CD8-positive, alpha-beta memory T cell (primary cell): Measurements from ENCODE around the gene VWF. TPM values are rescaled to one million over a fixed set of nuclear protein-coding genes. Genes with fewer than 3 reads are reported as not detected.

Experiments
- CTCF ChIA-PET: fragments of 350-600 bp; sonication (Branson Sonifier 250); formaldehyde crosslinking; loops from one replicate; lab custom pipeline; 2021; ENCODE audit warnings: antibody characterized with exemption; lab: Charles Lee
- POLR2A ChIA-PET: fragments of 350-600 bp; sonication (Branson Sonifier 250); formaldehyde crosslinking; loops from one replicate; lab custom pipeline; 2021; ENCODE audit warnings: antibody characterized with exemption; lab: Charles Lee
- DNase-seq, 5 donors: peaks; one replicate each; pipeline versions ENCODE4 v3.0.0 to v3.0.0-alpha.2; 2020 to 2022; ENCODE audit warnings: mixed read lengths in 1 of 5
- H3K27ac ChIP-seq: one replicate; pipeline ENCODE4 v1.7.0; 2013; ENCODE audit warnings: low read depth, mild to moderate bottlenecking, low read length, moderate library complexity
- H3K27me3 ChIP-seq: 2 replicates; pipeline ENCODE4 v1.7.0; 2013; ENCODE audit warnings: low read length, mild to moderate bottlenecking; ENCODE audit not compliant: insufficient read depth, poor library complexity, severe bottlenecking
- H3K36me3 ChIP-seq: 2 replicates; pipeline ENCODE4 v1.7.0; 2013; ENCODE audit warnings: mild to moderate bottlenecking, low read length, moderate library complexity; ENCODE audit not compliant: insufficient read depth
- H3K4me1 ChIP-seq: 2 replicates; pipeline ENCODE4 v1.7.0; 2013; ENCODE audit warnings: mild to moderate bottlenecking, low read length, moderate library complexity; ENCODE audit not compliant: insufficient read depth
- H3K4me3 ChIP-seq: 2 replicates; pipeline ENCODE4 v1.7.0; 2013; ENCODE audit warnings: mild to moderate bottlenecking, low read length
- H3K9me3 ChIP-seq: 2 replicates; pipeline ENCODE4 v1.7.0; 2013; ENCODE audit warnings: mild to moderate bottlenecking, low read length
- H3K27ac Mint-ChIP-seq, 8 donors: one replicate each; pipeline ENCODE4 v1.8.0; 2020 to 2021; ENCODE audit warnings: mixed read lengths in 8 of 8, mild to moderate bottlenecking in 6 of 8, inconsistent platforms in 3 of 8, moderate library complexity in 3 of 8
- H3K27me3 Mint-ChIP-seq, 2 donors: one replicate each; pipeline ENCODE4 v1.8.0; 2020 to 2021; ENCODE audit warnings: mixed read lengths in 2 of 2, mild to moderate bottlenecking in 1 of 2, moderate library complexity in 1 of 2
- H3K36me3 Mint-ChIP-seq, 3 donors: one replicate each; pipeline ENCODE4 v1.8.0; 2020 to 2021; ENCODE audit warnings: mixed read lengths in 3 of 3, inconsistent platforms in 1 of 3, mild to moderate bottlenecking in 1 of 3
- H3K4me1 Mint-ChIP-seq, 3 donors: one replicate each; pipeline ENCODE4 v1.8.0; 2020 to 2021; ENCODE audit warnings: mixed read lengths in 3 of 3, inconsistent platforms in 1 of 3, mild to moderate bottlenecking in 1 of 3
- H3K4me3 Mint-ChIP-seq, 7 donors: one replicate each; pipeline ENCODE4 v1.8.0; 2020 to 2021; ENCODE audit warnings: mixed read lengths in 7 of 7, mild to moderate bottlenecking in 6 of 7, moderate library complexity in 4 of 7, inconsistent platforms in 2 of 7
- H3K9me3 Mint-ChIP-seq, 5 donors: one replicate each; pipeline ENCODE4 v1.8.0; 2020 to 2022; ENCODE audit warnings: mixed read lengths in 5 of 5, mild to moderate bottlenecking in 3 of 5, moderate library complexity in 2 of 5, inconsistent platforms in 1 of 5
- polyA plus RNA-seq: library from polyadenylated mRNA; unstranded; fragments of 300-500 nt; fragmentation: Illumina TruSeq; gene quantifications from one replicate; pipeline ENCODE4 v1.2.3, GENCODE V29; 2021
- total RNA-seq, 2 experiments: library from RNA; stranded (reverse); gene quantifications; one replicate each; pipeline ENCODE4 v1.2.3, GENCODE V29; 2021

Gene VWF
- total and polyA plus RNA-seq, 3 experiments from 2014 or later, result 0.02 TPM; not detected in 2

GRCh38 chr12:6045438-6045837, 79.0 kb downstream of the VWF start:
- CTCF ChIA-PET, result no interaction called here
- no peaks in the 10 kb centered on the region for H3K4me1 Mint-ChIP-seq
- no peaks in the 10 kb centered on the region for H3K36me3 ChIP-seq

GRCh38 chr12:6044082-6044481, 80.4 kb downstream of the VWF start:
- Mint-ChIP-seq H3K36me3 (no peaks in the 10 kb centered on the region), H3K27me3 (peaks cover 9 to 28% of the 10 kb centered on the region in 2 donors), H3K4me1 (peaks cover 2 to 5% (median 3%) of the 10 kb centered on the region in 3 donors), H3K27ac (no peak overlapping the region), H3K4me3 (no peak overlapping the region), H3K9me3 (no peaks in the 10 kb centered on the region)
- POLR2A ChIA-PET, result no interaction called here
- H3K27me3 ChIP-seq, result no peaks in the 10 kb centered on the region
- DNase-seq, result no peak
- H3K4me1 ChIP-seq, result no peaks in the 10 kb centered on the region
- no peaks in the 10 kb centered on the region for H3K9me3 ChIP-seq
- no peak overlapping the region for H3K4me3 ChIP-seq
- CTCF ChIA-PET, result interaction anchor here (1.0 kb wide), 1 partner anchor 56 kb away, joined by 3 read pairs; no protein-coding TSS in a partner anchor
- no peak overlapping the region for H3K27ac ChIP-seq
- no peaks in the 10 kb centered on the region for H3K36me3 ChIP-seq

More at GRCh38 chr12:6045438-6045837, 79.0 kb downstream of the VWF start:
- POLR2A ChIA-PET, result no interaction called here
- H3K4me3 ChIP-seq, result no peak overlapping the region
- no peak overlapping the region for H3K27ac Mint-ChIP-seq
- H3K4me1 ChIP-seq, result no peaks in the 10 kb centered on the region
- H3K27me3 ChIP-seq, result no peaks in the 10 kb centered on the region
- DNase-seq, result no peak
- H3K4me3 Mint-ChIP-seq, result no peak overlapping the region
- H3K27me3 Mint-ChIP-seq, result peaks cover 12 to 36% of the 10 kb centered on the region in 2 donors
- H3K36me3 Mint-ChIP-seq, result no peaks in the 10 kb centered on the region
- H3K27ac ChIP-seq, result no peak overlapping the region
- H3K9me3 Mint-ChIP-seq, result no peaks in the 10 kb centered on the region
- H3K9me3 ChIP-seq, result no peaks in the 10 kb centered on the region

GRCh38 chr12:6042446-6042845, 82.0 kb downstream of the VWF start:
- H3K36me3 Mint-ChIP-seq, result no peaks in the 10 kb centered on the region
- H3K4me1 Mint-ChIP-seq, result peaks cover 2 to 5% (median 3%) of the 10 kb centered on the region in 3 donors
- no peak overlapping the region for H3K27ac ChIP-seq
- H3K27me3 ChIP-seq, result no peaks in the 10 kb centered on the region
- no peaks in the 10 kb centered on the region for H3K4me1 ChIP-seq
- DNase-seq, result no peak
- H3K27ac Mint-ChIP-seq, result no peak overlapping the region
- no peaks in the 10 kb centered on the region for H3K9me3 Mint-ChIP-seq
- H3K9me3 ChIP-seq, result no peaks in the 10 kb centered on the region
- no peak overlapping the region for H3K4me3 Mint-ChIP-seq
- ChIA-PET POLR2A (no interaction called here), CTCF (interaction anchor here (2.4 kb wide), 1 partner anchor 54 kb away, joined by 14 read pairs; no protein-coding TSS in a partner anchor)
- H3K4me3 ChIP-seq, result no peak overlapping the region
- no peaks in the 10 kb centered on the region for H3K36me3 ChIP-seq
- peaks cover 9 to 28% of the 10 kb centered on the region in 2 donors for H3K27me3 Mint-ChIP-seq

GRCh38 chr12:6041891-6042290, 82.6 kb downstream of the VWF start:
- H3K4me3 Mint-ChIP-seq, result no peak overlapping the region

GRCh38 chr12:6040815-6041214, 83.7 kb downstream of the VWF start:
- Histone ChIP-seq H3K27me3 (no peaks in the 10 kb centered on the region), H3K4me1 (no peaks in the 10 kb centered on the region), H3K27ac (no peak overlapping the region), H3K9me3 (no peaks in the 10 kb centered on the region), H3K4me3 (no peak overlapping the region), H3K36me3 (no peaks in the 10 kb centered on the region)
- POLR2A ChIA-PET, result no interaction called here
- Mint-ChIP-seq H3K36me3 (no peaks in the 10 kb centered on the region), H3K27ac (no peak overlapping the region), H3K4me3 (no peak overlapping the region), H3K27me3 (peaks cover 3 to 17% of the 10 kb centered on the region in 2 donors), H3K9me3 (no peaks in the 10 kb centered on the region), H3K4me1 (peaks cover 2 to 5% (median 3%) of the 10 kb centered on the region in 3 donors)
- DNase-seq, result no peak
- CTCF ChIA-PET, result interaction anchor here (2.4 kb wide), 1 partner anchor 52 kb away, joined by 14 read pairs; no protein-coding TSS in a partner anchor

More at GRCh38 chr12:6041891-6042290, 82.6 kb downstream of the VWF start:
- Mint-ChIP-seq H3K9me3 (no peaks in the 10 kb centered on the region), H3K4me1 (peaks cover 2 to 5% (median 3%) of the 10 kb centered on the region in 3 donors), H3K27me3 (peaks cover 4 to 26% of the 10 kb centered on the region in 2 donors), H3K27ac (no peak overlapping the region), H3K36me3 (no peaks in the 10 kb centered on the region)
- no peaks in the 10 kb centered on the region for H3K9me3 ChIP-seq
- no peaks in the 10 kb centered on the region for H3K4me1 ChIP-seq
- POLR2A ChIA-PET, result interaction anchor here (0.7 kb wide), 1 partner anchor 54 kb away, joined by 4 read pairs; no protein-coding TSS in a partner anchor
- no peaks in the 10 kb centered on the region for H3K36me3 ChIP-seq
- no peak overlapping the region for H3K4me3 ChIP-seq
- no peak for DNase-seq
- H3K27me3 ChIP-seq, result no peaks in the 10 kb centered on the region
- CTCF ChIA-PET, result interaction anchor here (2.4 kb wide), 1 partner anchor 53 kb away, joined by 14 read pairs; no protein-coding TSS in a partner anchor
- no peak overlapping the region for H3K27ac ChIP-seq

- DNase-seq, result peak in 4 of 5 donors; percentile 26 to 52 (median 34)
- Histone ChIP-seq H3K4me3 (no peak overlapping the region), H3K27me3 (no peaks in the 10 kb centered on the region)
These were observed 84.4 kb downstream of the VWF start for GRCh38 chr12:6039894-6040601.

GRCh38 chr12:6038160-6038559, 86.3 kb downstream of the VWF start:
- Mint-ChIP-seq H3K4me3 (no peak overlapping the region), H3K36me3 (no peaks in the 10 kb centered on the region), H3K4me1 (peaks cover 2 to 5% (median 3%) of the 10 kb centered on the region in 3 donors), H3K9me3 (no peaks in the 10 kb centered on the region), H3K27ac (no peak overlapping the region), H3K27me3 (peaks cover 1 to 4% of the 10 kb centered on the region in 2 donors)
- POLR2A ChIA-PET, result no interaction called here
- no peak overlapping the region for H3K27ac ChIP-seq
- H3K4me1 ChIP-seq, result no peaks in the 10 kb centered on the region
- H3K9me3 ChIP-seq, result no peaks in the 10 kb centered on the region
- CTCF ChIA-PET, result interaction anchor here (1.0 to 3.4 kb wide), 4 partner anchors 9 to 52 kb away, joined by 3 to 59 read pairs (median 8); no protein-coding TSS in a partner anchor
- H3K4me3 ChIP-seq, result no peak overlapping the region
- DNase-seq, result peak in 1 of 5 donors; percentile 28
- no peaks in the 10 kb centered on the region for H3K36me3 ChIP-seq
- H3K27me3 ChIP-seq, result no peaks in the 10 kb centered on the region

More at GRCh38 chr12:6039894-6040601, 84.4 kb downstream of the VWF start:
- Histone ChIP-seq H3K4me1 (no peaks in the 10 kb centered on the region), H3K9me3 (no peaks in the 10 kb centered on the region), H3K36me3 (no peaks in the 10 kb centered on the region), H3K27ac (no peak overlapping the region)
- H3K4me3 Mint-ChIP-seq, result peak overlapping the region in 3 of 7 donors; percentile 46 to 55 (median 54)
- peaks cover 2 to 5% (median 3%) of the 10 kb centered on the region in 3 donors for H3K4me1 Mint-ChIP-seq
- no peaks in the 10 kb centered on the region for H3K36me3 Mint-ChIP-seq
- CTCF ChIA-PET, result interaction anchor here (0.9 to 3.4 kb wide), 7 partner anchors 10 to 75 kb away, joined by 3 to 59 read pairs (median 4); no protein-coding TSS in a partner anchor
- peak overlapping the region in 1 of 8 donors; percentile 26 for H3K27ac Mint-ChIP-seq
- no peaks in the 10 kb centered on the region for H3K9me3 Mint-ChIP-seq
- POLR2A ChIA-PET, result no interaction called here
- peaks cover 1 to 14% of the 10 kb centered on the region in 2 donors for H3K27me3 Mint-ChIP-seq

- Mint-ChIP-seq H3K4me1 (peaks cover 2 to 5% (median 3%) of the 10 kb centered on the region in 3 donors), H3K4me3 (no peak overlapping the region), H3K27ac (peak overlapping the region in 1 of 8 donors; percentile 47), H3K27me3 (peaks cover 0 to 4% of the 10 kb centered on the region in 2 donors), H3K36me3 (no peaks in the 10 kb centered on the region), H3K9me3 (no peaks in the 10 kb centered on the region)
- DNase-seq, result no peak
- Histone ChIP-seq H3K27ac (no peak overlapping the region), H3K4me1 (no peaks in the 10 kb centered on the region), H3K4me3 (no peak overlapping the region), H3K27me3 (no peaks in the 10 kb centered on the region), H3K9me3 (no peaks in the 10 kb centered on the region), H3K36me3 (no peaks in the 10 kb centered on the region)
- CTCF ChIA-PET, result interaction anchor here (1.0 to 3.4 kb wide), 4 partner anchors 10 to 51 kb away, joined by 3 to 59 read pairs (median 8); no protein-coding TSS in a partner anchor
- POLR2A ChIA-PET, result no interaction called here
These were observed 87.0 kb downstream of the VWF start for GRCh38 chr12:6037459-6037858.
